ENCODE results near the gene SF1.

GRCh38 chr11:64801561-64802369, 23.4 kb upstream of the SF1 start:
- no peak for TF ChIP-seq CTCF (IDR thresholded peaks at IDR 0.05; ENCODE audit: insufficient read depth, low read length)
- TF ChIP-seq POLR2AphosphoS5 (IDR thresholded peaks at IDR 0.05; ENCODE audit: low read depth), result no peak
- no peak for TF ChIP-seq REST (IDR thresholded peaks at IDR 0.05; ENCODE audit: insufficient replicate concordance, low read depth)
- 0 out of 2 replicates have a peak, but pooled peaks have one; percentile 29 for TF ChIP-seq GABPA (IDR thresholded peaks at IDR 0.05; ENCODE audit: low read depth)

Data from HL-60 (cell line).